ENCODE results near the gene KRT80. TPM values are rescaled to one million over a fixed set of nuclear protein-coding genes. Genes with fewer than 3 reads are reported as not detected.

The KRT80 gene
- total RNA-seq, 1 experiment from 2014 or later, result 8.8 TPM

DNA sequence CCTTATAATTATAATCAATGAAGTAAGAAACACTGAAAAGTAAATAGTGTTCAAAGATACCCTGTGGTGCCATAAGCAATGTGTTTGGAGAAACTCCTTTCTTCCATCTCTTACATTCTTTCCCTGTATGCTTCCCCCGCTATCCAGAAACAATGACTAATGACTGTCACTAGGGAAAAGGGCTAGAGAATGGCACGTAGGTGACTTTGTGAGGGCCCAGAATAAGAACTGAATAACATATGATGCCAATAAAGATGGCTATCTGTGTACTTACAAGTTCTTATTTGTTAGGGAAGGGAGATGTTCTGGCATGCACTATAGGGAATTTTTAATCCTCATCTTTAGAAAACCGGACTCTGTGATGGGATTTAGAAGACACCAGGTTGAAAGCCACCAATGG lies 36.6 kb upstream of the KRT80 start:
- intact Hi-C loops (cut with micrococcal nuclease), result no loop called here
- H3K9me3 ChIP-seq (ENCODE audit: control insufficient read depth in 1 of 2, insufficient read depth in 1 of 2, low read depth in 1 of 2, low read length in 2 of 2), result no peaks in the 10 kb centered on the region
- H3K4me3 ChIP-seq (replicated peaks in 1 of 2; ENCODE audit: low read depth in 1 of 2, low read length in 2 of 2), result no peak overlapping the region
- TF ChIP-seq SIN3A (IDR thresholded peaks at IDR 0.05; ENCODE audit: low read depth) (no peak), CBX3 (IDR thresholded peaks at IDR 0.05; ENCODE audit: low read depth) (0 out of 2 replicates have a peak, but pooled peaks have one; percentile 28), RAD21 (IDR thresholded peaks at IDR 0.05; ENCODE audit: low read depth) (no peak)
- TF ChIP-seq, protein P1, sequence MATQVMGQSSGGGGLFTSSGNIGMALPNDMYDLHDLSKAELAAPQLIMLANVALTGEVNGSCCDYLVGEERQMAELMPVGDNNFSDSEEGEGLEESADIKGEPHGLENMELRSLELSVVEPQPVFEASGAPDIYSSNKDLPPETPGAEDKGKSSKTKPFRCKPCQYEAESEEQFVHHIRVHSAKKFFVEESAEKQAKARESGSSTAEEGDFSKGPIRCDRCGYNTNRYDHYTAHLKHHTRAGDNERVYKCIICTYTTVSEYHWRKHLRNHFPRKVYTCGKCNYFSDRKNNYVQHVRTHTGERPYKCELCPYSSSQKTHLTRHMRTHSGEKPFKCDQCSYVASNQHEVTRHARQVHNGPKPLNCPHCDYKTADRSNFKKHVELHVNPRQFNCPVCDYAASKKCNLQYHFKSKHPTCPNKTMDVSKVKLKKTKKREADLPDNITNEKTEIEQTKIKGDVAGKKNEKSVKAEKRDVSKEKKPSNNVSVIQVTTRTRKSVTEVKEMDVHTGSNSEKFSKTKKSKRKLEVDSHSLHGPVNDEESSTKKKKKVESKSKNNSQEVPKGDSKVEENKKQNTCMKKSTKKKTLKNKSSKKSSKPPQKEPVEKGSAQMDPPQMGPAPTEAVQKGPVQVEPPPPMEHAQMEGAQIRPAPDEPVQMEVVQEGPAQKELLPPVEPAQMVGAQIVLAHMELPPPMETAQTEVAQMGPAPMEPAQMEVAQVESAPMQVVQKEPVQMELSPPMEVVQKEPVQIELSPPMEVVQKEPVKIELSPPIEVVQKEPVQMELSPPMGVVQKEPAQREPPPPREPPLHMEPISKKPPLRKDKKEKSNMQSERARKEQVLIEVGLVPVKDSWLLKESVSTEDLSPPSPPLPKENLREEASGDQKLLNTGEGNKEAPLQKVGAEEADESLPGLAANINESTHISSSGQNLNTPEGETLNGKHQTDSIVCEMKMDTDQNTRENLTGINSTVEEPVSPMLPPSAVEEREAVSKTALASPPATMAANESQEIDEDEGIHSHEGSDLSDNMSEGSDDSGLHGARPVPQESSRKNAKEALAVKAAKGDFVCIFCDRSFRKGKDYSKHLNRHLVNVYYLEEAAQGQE (IDR thresholded peaks at IDR 0.05; ENCODE audit: low read depth), result no peak
- H3K36me3 ChIP-seq (ENCODE audit: control insufficient read depth in 1 of 2, insufficient read depth in 2 of 2, low read length in 2 of 2), result no peaks in the 10 kb centered on the region
- no peak overlapping the region for H2AFZ ChIP-seq (ENCODE audit: low read depth, low read length, poor library complexity, severe bottlenecking)
- ATAC-seq (no peak), DNase-seq (ENCODE audit: low read depth, low spot score) (no peak)
- H4K20me1 ChIP-seq (ENCODE audit: insufficient read depth), result no peaks in the 10 kb centered on the region
- H3K4me1 ChIP-seq (ENCODE audit: control insufficient read depth in 1 of 2, insufficient read depth in 2 of 2, low read length in 2 of 2), result peaks cover 29 to 86% of the 10 kb centered on the region in 2 experiments
- no peak overlapping the region for H3K9ac ChIP-seq (ENCODE audit: low read length)
- RAD21 ChIA-PET (ENCODE audit: low non-redundant PET in 1 of 2, low total read pairs in 2 of 2, uncharacterized antibody in 2 of 2, unreplicated experiment in 2 of 2), result no interaction called here
- no TSS peak for BruUV-seq (replicated peaks)
- H3K27ac ChIP-seq (ENCODE audit: low read depth, low read length), result no peak overlapping the region
- POLR2A ChIA-PET, result no interaction called here
- no peaks in the 10 kb centered on the region for H3K79me2 ChIP-seq (ENCODE audit: insufficient read depth, low read length)
- peak overlapping the region; percentile 71 for H3K4me2 ChIP-seq (ENCODE audit: low read length)
- no peaks in the 10 kb centered on the region for H3K9me2 ChIP-seq (ENCODE audit: insufficient read depth)
- no peaks in the 10 kb centered on the region for H3K27me3 ChIP-seq (ENCODE audit: insufficient read depth, low read length)
- CTCF ChIA-PET, result no interaction called here

- intact Hi-C loops (cut with micrococcal nuclease), result no loop called here
- Histone ChIP-seq H4K20me1 (ENCODE audit: insufficient read depth) (no peaks in the 10 kb centered on the region), H3K36me3 (ENCODE audit: control insufficient read depth in 1 of 2, insufficient read depth in 2 of 2, low read length in 2 of 2) (no peaks in the 10 kb centered on the region), H3K27me3 (ENCODE audit: insufficient read depth, low read length) (no peaks in the 10 kb centered on the region), H2AFZ (ENCODE audit: low read depth, low read length, poor library complexity, severe bottlenecking) (no peak overlapping the region), H3K4me1 (ENCODE audit: control insufficient read depth in 1 of 2, insufficient read depth in 2 of 2, low read length in 2 of 2) (peaks cover 31 to 86% of the 10 kb centered on the region in 2 experiments), H3K9ac (ENCODE audit: low read length) (no peak overlapping the region), H3K9me3 (ENCODE audit: control insufficient read depth in 1 of 2, insufficient read depth in 1 of 2, low read depth in 1 of 2, low read length in 2 of 2) (no peaks in the 10 kb centered on the region), H3K79me2 (ENCODE audit: insufficient read depth, low read length) (no peaks in the 10 kb centered on the region), H3K27ac (ENCODE audit: low read depth, low read length) (no peak overlapping the region), H3K4me3 (replicated peaks in 1 of 2; ENCODE audit: low read depth in 1 of 2, low read length in 2 of 2) (no peak overlapping the region), H3K4me2 (ENCODE audit: low read length) (no peak overlapping the region), H3K9me2 (ENCODE audit: insufficient read depth) (no peaks in the 10 kb centered on the region)
- BruUV-seq (replicated peaks), result no TSS peak
- TF ChIP-seq, protein P2, sequence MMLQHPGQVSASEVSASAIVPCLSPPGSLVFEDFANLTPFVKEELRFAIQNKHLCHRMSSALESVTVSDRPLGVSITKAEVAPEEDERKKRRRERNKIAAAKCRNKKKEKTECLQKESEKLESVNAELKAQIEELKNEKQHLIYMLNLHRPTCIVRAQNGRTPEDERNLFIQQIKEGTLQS (IDR thresholded peaks at IDR 0.05), result no peak
- TF ChIP-seq, protein P3, sequence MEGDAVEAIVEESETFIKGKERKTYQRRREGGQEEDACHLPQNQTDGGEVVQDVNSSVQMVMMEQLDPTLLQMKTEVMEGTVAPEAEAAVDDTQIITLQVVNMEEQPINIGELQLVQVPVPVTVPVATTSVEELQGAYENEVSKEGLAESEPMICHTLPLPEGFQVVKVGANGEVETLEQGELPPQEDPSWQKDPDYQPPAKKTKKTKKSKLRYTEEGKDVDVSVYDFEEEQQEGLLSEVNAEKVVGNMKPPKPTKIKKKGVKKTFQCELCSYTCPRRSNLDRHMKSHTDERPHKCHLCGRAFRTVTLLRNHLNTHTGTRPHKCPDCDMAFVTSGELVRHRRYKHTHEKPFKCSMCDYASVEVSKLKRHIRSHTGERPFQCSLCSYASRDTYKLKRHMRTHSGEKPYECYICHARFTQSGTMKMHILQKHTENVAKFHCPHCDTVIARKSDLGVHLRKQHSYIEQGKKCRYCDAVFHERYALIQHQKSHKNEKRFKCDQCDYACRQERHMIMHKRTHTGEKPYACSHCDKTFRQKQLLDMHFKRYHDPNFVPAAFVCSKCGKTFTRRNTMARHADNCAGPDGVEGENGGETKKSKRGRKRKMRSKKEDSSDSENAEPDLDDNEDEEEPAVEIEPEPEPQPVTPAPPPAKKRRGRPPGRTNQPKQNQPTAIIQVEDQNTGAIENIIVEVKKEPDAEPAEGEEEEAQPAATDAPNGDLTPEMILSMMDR (IDR thresholded peaks at IDR 0.05 in 2 of 3, conservative IDR thresholded peaks at IDR 0.05 in 1 of 3; ENCODE audit: borderline replicate concordance in 1 of 3, insufficient read depth in 1 of 3, low read depth in 2 of 3, low read length in 2 of 3), result no peak
- TF ChIP-seq ZNF274 (IDR thresholded peaks at IDR 0.05; ENCODE audit: low read depth, low read length) (no peak), RAD21 (IDR thresholded peaks at IDR 0.05; ENCODE audit: low read depth) (no peak)
- ChIA-PET RAD21 (ENCODE audit: low non-redundant PET in 1 of 2, low total read pairs in 2 of 2, uncharacterized antibody in 2 of 2, unreplicated experiment in 2 of 2) (no interaction called here), POLR2A (no interaction called here), CTCF (no interaction called here)
- DNase-seq (ENCODE audit: low read depth, low spot score), result no peak
- ATAC-seq, result no peak
Observed at GRCh38 chr12:52227606-52228166, 35.9 kb upstream of the KRT80 start.
